CD4-positive, alpha-beta memory T cell (primary cell): Measurements from ENCODE around the gene BMP7. TPM values are rescaled to one million over a fixed set of nuclear protein-coding genes. Genes with fewer than 3 reads are reported as not detected.

Experiments
- CTCF ChIA-PET: fragments of 350-600 bp; sonication (Branson Sonifier 250); formaldehyde crosslinking; loops from one replicate; lab custom pipeline; 2021; ENCODE audit warnings: inconsistent platforms; ENCODE audit not compliant: partially characterized antibody; lab: Charles Lee
- POLR2A ChIA-PET: fragments of 350-600 bp; sonication (Branson Sonifier 250); formaldehyde crosslinking; loops from one replicate; lab custom pipeline; 2021; ENCODE audit not compliant: partially characterized antibody; lab: Charles Lee
- DNase-seq, 5 donors: peaks; one replicate each; pipeline versions ENCODE4 v3.0.0 to v3.0.0-alpha.2; 2020 to 2022; ENCODE audit warnings: mixed read lengths in 1 of 5
- H3K27ac ChIP-seq: one replicate; pipeline ENCODE4 v1.7.0; 2013; ENCODE audit warnings: low read depth, low read length
- H3K27me3 ChIP-seq: 2 replicates; pipeline ENCODE4 v1.7.0; 2013; ENCODE audit warnings: mild to moderate bottlenecking, low read length, moderate library complexity; ENCODE audit not compliant: insufficient read depth
- H3K36me3 ChIP-seq: 2 replicates; pipeline ENCODE4 v1.7.0; 2013; ENCODE audit warnings: mild to moderate bottlenecking, low read length, moderate library complexity; ENCODE audit not compliant: insufficient read depth
- H3K4me1 ChIP-seq: 2 replicates; pipeline ENCODE4 v1.7.0; 2013; ENCODE audit warnings: mild to moderate bottlenecking, low read length, moderate library complexity; ENCODE audit not compliant: insufficient read depth
- H3K4me3 ChIP-seq, 2 donors: one replicate each; pipeline ENCODE4 v1.7.0; 2013; ENCODE audit warnings: low read length in 2 of 2, mild to moderate bottlenecking in 1 of 2
- H3K9me3 ChIP-seq, 2 donors: one replicate each; pipeline ENCODE4 v1.7.0; 2013; ENCODE audit warnings: low read length in 2 of 2, control low read depth in 1 of 2; ENCODE audit not compliant: control insufficient read depth in 1 of 2
- H3K27ac Mint-ChIP-seq, 7 donors: one replicate each; pipeline ENCODE4 v1.8.0; 2020 to 2021; ENCODE audit warnings: mixed read lengths in 7 of 7, mild to moderate bottlenecking in 6 of 7, inconsistent platforms in 3 of 7, moderate library complexity in 3 of 7
- H3K27me3 Mint-ChIP-seq, 2 donors: one replicate each; pipeline ENCODE4 v1.8.0; 2020 to 2021; ENCODE audit warnings: mixed read lengths in 2 of 2
- H3K36me3 Mint-ChIP-seq, 2 donors: one replicate each; pipeline ENCODE4 v1.8.0; 2020 to 2021; ENCODE audit warnings: mixed read lengths in 2 of 2, inconsistent platforms in 1 of 2, mild to moderate bottlenecking in 1 of 2
- H3K4me1 Mint-ChIP-seq, 4 donors: one replicate each; pipeline ENCODE4 v1.8.0; 2020 to 2021; ENCODE audit warnings: mixed read lengths in 4 of 4, mild to moderate bottlenecking in 1 of 4
- H3K4me3 Mint-ChIP-seq, 8 donors: one replicate each; pipeline ENCODE4 v1.8.0; 2020 to 2021; ENCODE audit warnings: mixed read lengths in 8 of 8, mild to moderate bottlenecking in 7 of 8, moderate library complexity in 6 of 8, inconsistent platforms in 3 of 8
- H3K9me3 Mint-ChIP-seq, 8 donors: one replicate each; pipeline ENCODE4 v1.8.0; 2020 to 2021; ENCODE audit warnings: mixed read lengths in 8 of 8, mild to moderate bottlenecking in 5 of 8, inconsistent platforms in 3 of 8, moderate library complexity in 1 of 8
- intact Hi-C: fragments of 100-400 bp; cut with micrococcal nuclease; formaldehyde crosslinking; loops from one replicate; pipeline ENCODE4 v1.15.1; 2023
- polyA plus RNA-seq, 2 donors: library from polyadenylated mRNA; unstranded; fragments of 300-500 nt; fragmentation: Illumina TruSeq; gene quantifications; one replicate each; pipeline ENCODE4 v1.2.3, GENCODE V29; 2021
- total RNA-seq, 2 experiments: library from RNA; stranded (reverse); gene quantifications; one replicate each; pipeline ENCODE4 v1.2.3, GENCODE V29; 2021

Gene BMP7
- total and polyA plus RNA-seq, 4 experiments from 2014 or later = not detected

DNA sequence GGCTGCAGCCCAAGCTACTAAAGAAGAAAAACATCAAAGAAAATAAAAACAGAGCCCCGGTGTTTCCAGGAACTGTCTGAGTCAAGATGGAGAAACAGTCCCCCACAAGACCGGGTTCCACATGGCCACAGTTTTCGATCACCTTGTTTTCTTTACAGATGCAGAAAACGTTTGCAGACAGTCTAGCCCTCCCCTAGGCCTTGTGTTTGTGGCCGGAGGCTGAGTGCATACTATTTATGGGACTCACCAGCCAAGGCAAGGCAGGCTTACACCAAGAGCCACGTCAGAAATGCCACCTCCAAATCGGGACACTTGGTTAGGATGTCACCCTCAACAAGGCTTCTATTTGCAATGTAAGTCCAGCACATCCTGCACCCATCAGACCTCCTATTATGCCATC, 97.3 kb downstream of the BMP7 start:
- Histone ChIP-seq H3K36me3 (no peaks in the 10 kb centered on the region), H3K27me3 (no peaks in the 10 kb centered on the region), H3K4me1 (no peaks in the 10 kb centered on the region), H3K9me3 (no peaks in the 10 kb centered on the region), H3K27ac (no peak overlapping the region), H3K4me3 (no peak overlapping the region)
- ChIA-PET POLR2A (no interaction called here), CTCF (no interaction called here)
- no peak overlapping the region for H3K27ac Mint-ChIP-seq
- H3K27me3 Mint-ChIP-seq = peaks cover 3 to 5% of the 10 kb centered on the region in 2 donors
- intact Hi-C loops = no loop called here
- H3K4me1 Mint-ChIP-seq = no peaks in the 10 kb centered on the region
- H3K4me3 Mint-ChIP-seq = no peak overlapping the region
- no peak for DNase-seq
- H3K9me3 Mint-ChIP-seq = peaks cover 0 to 7% (median 0%) of the 10 kb centered on the region in 8 donors
- no peaks in the 10 kb centered on the region for H3K36me3 Mint-ChIP-seq

DNA sequence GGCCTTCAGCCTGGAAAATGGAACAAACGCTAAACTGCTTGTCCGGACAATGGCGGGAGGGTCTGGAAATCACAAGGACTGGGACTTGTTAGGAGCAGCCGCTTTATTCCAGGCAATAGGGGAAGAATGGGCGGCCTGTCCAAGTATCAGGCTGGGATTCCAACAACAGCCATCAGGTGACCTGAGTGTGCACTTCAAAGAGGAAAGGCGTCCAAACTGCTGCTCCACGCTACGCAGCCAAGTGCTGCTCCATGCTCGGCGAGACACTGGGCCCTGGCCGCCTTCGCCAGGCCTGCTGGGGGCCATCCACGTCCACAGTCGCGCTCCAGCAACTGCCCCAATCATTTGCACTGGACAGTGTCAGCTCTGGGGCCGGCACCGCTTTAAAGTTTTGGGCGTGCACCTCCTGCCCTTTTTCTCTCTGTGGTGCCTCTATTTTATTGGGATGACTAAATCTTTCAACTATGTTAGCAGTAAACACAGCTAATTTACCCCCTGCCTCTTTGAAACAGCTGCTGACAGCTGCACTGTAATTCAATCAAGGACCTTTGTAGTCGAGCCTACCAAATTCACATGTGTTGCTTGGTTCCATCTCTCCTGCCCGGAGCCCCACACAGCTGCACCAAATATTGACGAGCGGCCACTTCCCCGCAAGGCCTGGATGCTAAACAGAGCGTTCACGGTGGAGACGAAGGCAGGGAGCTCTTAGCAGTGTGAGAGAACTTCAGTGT, 98.3 kb downstream of the BMP7 start:
- H3K4me1 ChIP-seq = no peaks in the 10 kb centered on the region
- no peak for DNase-seq
- Mint-ChIP-seq H3K27ac (no peak overlapping the region), H3K27me3 (peaks cover 3 to 5% of the 10 kb centered on the region in 2 donors), H3K36me3 (no peaks in the 10 kb centered on the region), H3K4me1 (no peaks in the 10 kb centered on the region), H3K4me3 (no peak overlapping the region), H3K9me3 (peaks cover 0 to 12% (median 0%) of the 10 kb centered on the region in 8 donors)
- no peaks in the 10 kb centered on the region for H3K36me3 ChIP-seq
- intact Hi-C loops = no loop called here
- CTCF ChIA-PET = no interaction called here
- H3K27ac ChIP-seq = no peak overlapping the region
- POLR2A ChIA-PET = no interaction called here
- H3K9me3 ChIP-seq = no peaks in the 10 kb centered on the region
- no peak overlapping the region for H3K4me3 ChIP-seq
- H3K27me3 ChIP-seq = no peaks in the 10 kb centered on the region

DNA sequence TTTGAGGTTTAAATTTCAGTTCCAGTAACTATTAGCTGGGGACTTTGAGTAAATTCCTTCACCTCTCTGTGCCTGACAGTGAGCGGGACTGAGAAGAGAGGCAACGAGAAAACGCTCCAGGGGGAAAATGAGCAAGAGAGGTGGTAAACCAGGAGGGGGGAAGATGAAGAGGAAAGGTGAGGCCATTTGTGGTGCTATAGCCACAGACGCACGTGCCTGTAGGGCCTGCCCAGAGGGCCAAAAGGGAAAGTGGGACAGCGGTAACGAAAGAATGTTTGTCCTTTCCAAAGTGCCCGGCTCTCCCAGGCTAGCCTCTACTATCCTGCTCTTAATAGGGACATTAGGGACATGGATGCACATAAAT, 99.2 kb downstream of the BMP7 start:
- CTCF ChIA-PET = no interaction called here

DNA sequence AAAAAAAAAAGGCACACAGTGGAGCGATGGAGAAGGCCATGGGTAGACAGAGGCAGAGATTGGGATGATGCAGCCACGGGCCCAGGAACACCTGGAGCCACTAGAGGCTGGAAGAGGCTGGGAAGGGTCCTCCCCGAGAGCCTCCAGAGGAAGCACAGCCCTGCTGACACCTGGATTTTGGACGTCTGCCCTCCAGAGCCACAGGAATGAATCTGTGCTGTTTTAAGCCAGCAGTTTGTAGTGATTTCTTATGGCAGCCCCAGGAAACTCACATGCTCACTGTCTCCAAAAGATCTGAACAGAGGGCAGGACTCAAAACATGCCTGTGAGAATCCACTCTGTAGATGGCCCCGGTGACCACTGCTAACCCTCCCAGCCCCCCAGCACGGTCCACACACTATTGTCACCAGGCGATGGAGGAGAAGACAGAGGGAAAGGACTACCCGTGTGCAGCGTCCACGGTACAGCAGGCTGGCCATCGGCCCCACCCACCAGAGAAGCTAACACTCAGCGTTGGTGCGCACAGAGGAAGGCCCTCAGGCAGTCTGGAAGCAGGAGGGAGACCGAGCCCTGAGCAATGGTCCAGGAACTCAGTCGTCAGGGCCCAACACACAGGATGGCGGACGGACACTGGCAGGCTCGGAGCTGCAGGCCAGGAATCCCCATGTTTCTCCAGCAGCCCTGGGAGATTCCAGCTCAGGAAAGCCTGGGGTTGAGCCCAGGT, 99.7 kb downstream of the BMP7 start:
- Mint-ChIP-seq H3K9me3 (peaks cover 0 to 12% (median under 1%) of the 10 kb centered on the region in 8 donors), H3K4me1 (no peaks in the 10 kb centered on the region), H3K36me3 (no peaks in the 10 kb centered on the region), H3K27ac (no peak overlapping the region), H3K27me3 (peaks cover 5% of the 10 kb centered on the region in 2 donors), H3K4me3 (no peak overlapping the region)
- no peak for DNase-seq
- H3K9me3 ChIP-seq = no peaks in the 10 kb centered on the region
- no peaks in the 10 kb centered on the region for H3K36me3 ChIP-seq
- H3K4me1 ChIP-seq = no peaks in the 10 kb centered on the region
- H3K4me3 ChIP-seq = no peak overlapping the region
- H3K27ac ChIP-seq = no peak overlapping the region
- intact Hi-C loops = no loop called here
- H3K27me3 ChIP-seq = no peaks in the 10 kb centered on the region
- ChIA-PET POLR2A (no interaction called here), CTCF (no interaction called here)

More for the DNA sequence above, 99.2 kb downstream of the BMP7 start:
- Histone ChIP-seq H3K27ac (no peak overlapping the region), H3K27me3 (no peaks in the 10 kb centered on the region), H3K36me3 (no peaks in the 10 kb centered on the region), H3K4me1 (no peaks in the 10 kb centered on the region), H3K9me3 (no peaks in the 10 kb centered on the region), H3K4me3 (no peak overlapping the region)
- Mint-ChIP-seq H3K27me3 (peaks cover 3 to 5% of the 10 kb centered on the region in 2 donors), H3K27ac (no peak overlapping the region), H3K36me3 (no peaks in the 10 kb centered on the region), H3K4me1 (no peaks in the 10 kb centered on the region), H3K4me3 (no peak overlapping the region), H3K9me3 (peaks cover 0 to 12% (median under 1%) of the 10 kb centered on the region in 8 donors)
- DNase-seq = no peak
- POLR2A ChIA-PET = no interaction called here
- intact Hi-C loops = no loop called here

DNA sequence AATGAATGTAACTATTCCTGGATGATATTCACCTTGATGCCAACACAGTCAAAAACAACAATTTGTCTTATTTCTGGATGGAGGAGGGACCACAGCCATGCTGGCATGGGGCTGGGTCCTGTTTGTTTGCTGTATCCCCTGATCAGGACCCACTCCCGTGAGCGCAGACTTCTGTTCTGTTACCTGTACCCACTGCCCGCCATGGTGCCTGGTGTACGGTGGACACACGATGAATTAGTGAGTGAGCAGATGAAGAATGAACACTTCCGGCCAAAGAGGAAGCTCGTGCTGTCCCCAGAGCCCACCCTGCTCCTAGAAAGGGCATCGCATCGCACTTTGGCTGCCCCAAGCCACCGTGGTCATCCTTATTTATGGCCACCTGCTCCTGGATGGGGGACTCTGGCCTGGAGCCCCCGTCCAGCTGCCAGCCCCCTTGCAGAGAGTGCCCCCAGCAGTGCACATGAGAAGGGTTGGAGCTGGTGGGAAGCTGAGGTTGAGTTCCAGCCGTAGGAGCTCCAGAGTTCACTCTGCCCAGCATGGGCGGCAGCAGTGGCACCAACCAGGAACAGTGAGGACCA, 100.9 kb downstream of the BMP7 start:
- H3K36me3 ChIP-seq = no peaks in the 10 kb centered on the region
- H3K27ac ChIP-seq = no peak overlapping the region
- POLR2A ChIA-PET = no interaction called here
- H3K4me1 Mint-ChIP-seq = no peaks in the 10 kb centered on the region
- H3K27me3 ChIP-seq = no peaks in the 10 kb centered on the region
- intact Hi-C loops = no loop called here
- DNase-seq = no peak
- CTCF ChIA-PET = no interaction called here
- H3K27ac Mint-ChIP-seq = no peak overlapping the region
- no peaks in the 10 kb centered on the region for H3K4me1 ChIP-seq
- no peaks in the 10 kb centered on the region for H3K36me3 Mint-ChIP-seq
- H3K27me3 Mint-ChIP-seq = peaks cover 3% of the 10 kb centered on the region in 2 donors
- no peak overlapping the region for H3K4me3 Mint-ChIP-seq
- peaks cover 0 to 9% (median 0%) of the 10 kb centered on the region in 8 donors for H3K9me3 Mint-ChIP-seq
- H3K9me3 ChIP-seq = no peaks in the 10 kb centered on the region
- H3K4me3 ChIP-seq = no peak overlapping the region

DNA sequence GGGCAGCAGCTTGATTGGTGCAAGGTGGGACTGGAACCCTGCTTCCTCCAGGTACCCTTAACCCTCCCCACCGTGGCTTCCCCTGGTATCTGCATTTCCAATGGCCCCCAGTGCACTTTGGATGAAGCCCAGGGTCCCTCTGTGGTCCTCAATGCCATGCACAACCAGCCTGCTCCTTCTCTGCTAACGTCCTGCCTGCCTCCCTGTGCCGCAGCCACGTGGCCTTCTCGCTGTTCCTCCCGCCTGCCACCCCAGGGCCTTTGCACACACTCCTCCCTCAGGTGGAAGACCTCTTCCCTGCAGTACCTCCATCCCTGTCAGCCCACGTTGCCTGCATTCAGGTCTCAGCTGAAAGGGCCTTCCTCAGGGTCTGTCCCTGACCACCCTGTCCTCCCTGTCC, 101.6 kb downstream of the BMP7 start:
- ChIA-PET CTCF (no interaction called here), POLR2A (no interaction called here)
- H3K4me1 Mint-ChIP-seq = no peaks in the 10 kb centered on the region
- H3K36me3 ChIP-seq = no peaks in the 10 kb centered on the region
- no peaks in the 10 kb centered on the region for H3K36me3 Mint-ChIP-seq
- H3K9me3 ChIP-seq = no peaks in the 10 kb centered on the region
- no peak overlapping the region for H3K4me3 Mint-ChIP-seq
- H3K27ac ChIP-seq = no peak overlapping the region
- no peak overlapping the region for H3K4me3 ChIP-seq
- no peaks in the 10 kb centered on the region for H3K27me3 ChIP-seq
- H3K4me1 ChIP-seq = no peaks in the 10 kb centered on the region
- peaks cover 3% of the 10 kb centered on the region in 2 donors for H3K27me3 Mint-ChIP-seq
- peaks cover 0 to 6% (median 0%) of the 10 kb centered on the region in 8 donors for H3K9me3 Mint-ChIP-seq
- intact Hi-C loops = no loop called here
- no peak for DNase-seq
- no peak overlapping the region for H3K27ac Mint-ChIP-seq

DNA sequence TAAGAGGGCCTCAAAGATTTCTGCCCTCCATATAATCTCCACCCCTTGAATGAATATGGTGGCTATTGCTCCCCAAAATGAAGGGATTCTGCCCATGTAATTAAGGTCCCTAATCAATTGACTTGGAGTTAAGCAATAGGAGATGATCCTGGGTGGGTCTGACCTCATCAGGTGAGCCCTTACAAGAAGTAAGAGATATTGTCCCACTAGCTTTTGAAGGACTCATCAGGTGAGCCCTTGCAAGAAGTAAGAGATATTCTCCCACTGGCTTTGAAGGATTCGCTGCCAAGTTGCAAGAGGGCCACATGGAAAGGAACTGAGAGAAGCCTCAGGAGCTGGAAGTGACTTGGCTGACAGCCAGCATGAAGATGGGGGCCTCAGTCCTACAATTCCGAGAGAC, 103.4 kb downstream of the BMP7 start:
- no peaks in the 10 kb centered on the region for H3K36me3 Mint-ChIP-seq
- Histone ChIP-seq H3K9me3 (no peaks in the 10 kb centered on the region), H3K36me3 (no peaks in the 10 kb centered on the region), H3K27me3 (no peaks in the 10 kb centered on the region), H3K27ac (no peak overlapping the region), H3K4me3 (no peak overlapping the region), H3K4me1 (no peaks in the 10 kb centered on the region)
- DNase-seq = no peak
- POLR2A ChIA-PET = no interaction called here
- peaks cover 3 to 5% of the 10 kb centered on the region in 2 donors for H3K27me3 Mint-ChIP-seq
- CTCF ChIA-PET = no interaction called here
- H3K9me3 Mint-ChIP-seq = peaks cover 0 to 6% (median 0%) of the 10 kb centered on the region in 8 donors
- H3K4me1 Mint-ChIP-seq = no peaks in the 10 kb centered on the region
- intact Hi-C loops = no loop called here
- H3K27ac Mint-ChIP-seq = no peak overlapping the region
- no peak overlapping the region for H3K4me3 Mint-ChIP-seq
